ENCODE measurements around the gene GPC3.

The GPC3 gene

DNA sequence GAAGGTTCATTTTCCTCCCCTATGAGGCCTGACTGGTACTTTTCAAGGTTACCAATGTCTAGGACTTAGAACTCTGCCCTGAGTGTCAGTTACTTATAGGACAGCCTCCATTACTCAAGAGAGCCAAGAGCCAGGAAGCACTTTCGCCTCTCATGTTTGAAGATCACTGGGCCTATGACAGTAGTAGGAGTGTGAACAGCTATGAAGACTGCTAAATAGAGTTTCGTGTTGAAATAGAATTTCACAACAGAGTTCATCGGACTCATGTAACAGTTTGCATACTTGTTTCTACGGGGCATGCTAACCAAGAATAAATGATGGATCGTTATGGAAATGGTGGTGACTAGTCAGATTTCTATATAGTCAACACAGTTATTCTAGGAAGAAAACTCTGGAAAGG lies 472.3 kb downstream of the GPC3 start:
- no peaks in the 10 kb centered on the region for H3K36me3 Mint-ChIP-seq

DNA sequence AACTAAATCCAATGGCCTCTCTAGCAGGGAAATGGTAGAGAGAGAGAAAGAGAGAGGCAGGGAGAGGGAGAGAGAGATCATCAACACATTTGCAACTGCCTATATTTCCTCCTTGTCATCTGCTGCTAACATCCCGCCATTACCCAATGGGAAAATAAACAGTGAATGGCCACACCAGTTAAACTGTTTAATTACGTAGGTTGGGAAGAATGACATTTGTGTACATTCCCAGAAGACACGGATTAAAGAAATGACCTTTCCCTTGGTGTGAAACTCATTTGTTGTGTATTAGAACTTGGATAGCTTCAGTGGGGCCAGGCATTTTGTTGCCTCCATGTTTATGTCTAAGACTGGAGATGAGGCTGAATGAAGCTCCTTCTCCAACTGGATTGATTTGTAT lies 474.4 kb downstream of the GPC3 start:
- no peaks in the 10 kb centered on the region for H3K9me3 Mint-ChIP-seq (ENCODE audit: low read depth)
- H3K4me1 Mint-ChIP-seq (ENCODE audit: low read depth) = no peaks in the 10 kb centered on the region
- no peaks in the 10 kb centered on the region for H3K36me3 Mint-ChIP-seq
- H3K27me3 Mint-ChIP-seq = no peaks in the 10 kb centered on the region
- no peak overlapping the region for H3K27ac Mint-ChIP-seq
- no peak overlapping the region for H3K4me3 Mint-ChIP-seq

More for the DNA sequence above, 472.3 kb downstream of the GPC3 start:
- no peak overlapping the region for H3K4me3 Mint-ChIP-seq
- no peaks in the 10 kb centered on the region for H3K9me3 Mint-ChIP-seq (ENCODE audit: low read depth)
- no peaks in the 10 kb centered on the region for H3K4me1 Mint-ChIP-seq (ENCODE audit: low read depth)
- no peak overlapping the region for H3K27ac Mint-ChIP-seq
- no peaks in the 10 kb centered on the region for H3K27me3 Mint-ChIP-seq

DNA sequence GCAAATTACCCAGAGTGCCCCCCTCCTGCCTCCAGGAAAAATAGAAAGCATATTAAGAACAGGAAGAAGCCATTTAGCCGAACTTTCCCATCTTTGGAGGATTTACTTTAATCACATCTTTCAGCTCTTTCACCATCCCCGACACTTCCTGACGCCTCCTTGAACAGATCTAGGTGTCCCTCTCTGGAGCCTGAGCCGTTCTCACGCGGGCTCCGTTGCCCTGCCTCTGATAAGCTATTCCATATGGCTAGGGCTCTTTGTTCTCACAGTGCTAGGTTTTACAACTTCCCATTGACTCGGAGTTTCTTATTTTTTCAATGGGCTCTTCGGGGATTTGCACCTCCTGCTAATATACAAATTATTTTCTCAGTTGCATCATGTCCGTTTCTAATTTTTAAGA lies 488.0 kb downstream of the GPC3 start:
- H3K27me3 Mint-ChIP-seq = no peaks in the 10 kb centered on the region
- H3K4me3 Mint-ChIP-seq = no peak overlapping the region
- no peaks in the 10 kb centered on the region for H3K4me1 Mint-ChIP-seq (ENCODE audit: low read depth)
- H3K9me3 Mint-ChIP-seq (ENCODE audit: low read depth) = no peaks in the 10 kb centered on the region
- no peaks in the 10 kb centered on the region for H3K36me3 Mint-ChIP-seq
- H3K27ac Mint-ChIP-seq = no peak overlapping the region

DNA sequence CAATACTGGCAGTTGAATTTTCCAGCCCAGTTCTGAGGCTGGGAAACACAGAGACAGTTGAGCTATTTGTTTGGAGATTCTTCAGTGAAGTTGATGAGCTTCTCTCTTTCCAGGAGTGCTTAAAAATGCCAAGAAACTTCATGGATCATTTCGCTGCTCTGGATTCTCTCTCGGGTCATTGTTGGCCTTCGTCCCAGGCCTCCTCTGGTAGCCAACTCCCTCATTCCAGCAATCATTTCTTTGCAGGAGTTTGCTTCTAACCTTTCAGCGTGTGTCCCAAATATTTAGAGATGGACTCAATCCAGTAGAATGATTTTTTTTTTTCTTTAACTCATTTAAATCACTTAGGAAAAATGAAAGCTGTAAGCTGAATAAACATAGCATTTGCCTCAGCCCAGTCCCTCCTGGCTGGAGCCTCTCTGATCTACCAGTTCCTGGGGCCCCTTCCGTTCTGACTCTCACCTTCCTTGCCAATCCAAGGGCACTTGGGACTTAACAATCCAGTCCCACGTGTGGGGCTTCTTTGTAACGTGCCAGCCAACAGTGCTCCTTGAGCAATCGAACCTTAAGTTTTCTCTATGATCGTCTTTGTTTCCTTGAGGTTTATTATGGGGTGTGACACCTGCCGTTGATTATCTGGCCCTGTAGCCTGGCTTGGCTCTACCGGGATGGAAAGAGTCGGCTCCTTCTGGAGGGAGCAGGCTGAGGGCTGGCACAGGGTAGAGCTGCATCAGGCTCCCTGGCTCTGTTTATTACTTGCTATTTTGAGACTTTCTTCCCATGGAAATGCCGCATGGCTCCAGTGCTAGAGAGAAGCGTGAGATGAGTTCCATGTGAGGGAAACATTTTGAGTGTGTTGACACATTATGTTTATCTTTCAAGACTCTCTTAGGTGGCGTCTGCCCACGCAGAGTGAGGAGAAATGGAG lies 489.7 kb downstream of the GPC3 start:
- peaks cover 3% of the 10 kb centered on the region for H3K27me3 Mint-ChIP-seq
- no peaks in the 10 kb centered on the region for H3K36me3 Mint-ChIP-seq
- H3K4me3 Mint-ChIP-seq = no peak overlapping the region
- no peaks in the 10 kb centered on the region for H3K9me3 Mint-ChIP-seq (ENCODE audit: low read depth)
- H3K4me1 Mint-ChIP-seq (ENCODE audit: low read depth) = no peaks in the 10 kb centered on the region
- H3K27ac Mint-ChIP-seq = no peak overlapping the region

DNA sequence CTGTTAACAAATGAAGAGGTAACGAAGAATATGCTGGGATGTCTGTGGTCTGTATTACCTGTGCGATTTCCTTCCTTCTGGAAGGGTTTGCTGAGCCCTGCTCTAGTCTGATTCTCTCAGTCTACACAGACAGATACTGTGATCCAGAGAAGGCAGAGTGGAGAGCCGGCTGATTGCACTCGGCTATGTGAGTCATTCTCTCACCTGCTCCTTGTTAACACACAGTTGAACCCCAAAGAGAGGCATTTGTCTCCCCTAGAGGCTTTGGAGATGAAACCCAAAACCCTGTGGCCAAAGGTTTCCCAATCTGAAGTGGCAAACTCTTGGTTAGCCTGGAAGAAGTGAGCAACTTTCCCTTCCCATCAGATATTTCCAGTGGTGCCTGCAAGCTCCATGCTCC lies 492.0 kb downstream of the GPC3 start:
- H3K4me1 Mint-ChIP-seq (ENCODE audit: low read depth) = no peaks in the 10 kb centered on the region
- H3K4me3 Mint-ChIP-seq = no peak overlapping the region
- H3K27me3 Mint-ChIP-seq = peaks cover 3% of the 10 kb centered on the region
- no peaks in the 10 kb centered on the region for H3K9me3 Mint-ChIP-seq (ENCODE audit: low read depth)
- H3K36me3 Mint-ChIP-seq = no peaks in the 10 kb centered on the region
- H3K27ac Mint-ChIP-seq = no peak overlapping the region

DNA sequence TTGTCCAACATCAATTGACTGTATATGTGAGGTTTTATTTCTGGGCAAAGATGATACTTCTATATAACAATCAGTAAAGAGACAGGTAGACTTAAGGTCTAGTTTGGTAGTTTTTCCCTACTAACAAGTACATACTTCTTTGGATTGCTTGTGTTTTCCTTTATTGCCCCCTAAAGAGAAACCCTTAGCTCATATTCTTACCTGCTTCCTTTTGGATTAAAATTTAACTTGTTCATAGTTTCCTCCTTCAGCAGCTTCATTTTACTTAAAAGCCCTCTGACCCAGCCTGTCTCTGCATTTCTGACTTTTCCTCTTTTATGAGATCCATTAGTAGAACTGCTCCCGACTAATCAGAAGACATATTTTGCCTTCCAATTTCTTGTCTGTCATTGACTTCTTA lies 494.4 kb downstream of the GPC3 start:
- H3K27me3 Mint-ChIP-seq = peaks cover 3% of the 10 kb centered on the region
- H3K4me1 Mint-ChIP-seq (ENCODE audit: low read depth) = no peaks in the 10 kb centered on the region
- H3K4me3 Mint-ChIP-seq = no peak overlapping the region
- H3K27ac Mint-ChIP-seq = no peak overlapping the region
- H3K9me3 Mint-ChIP-seq (ENCODE audit: low read depth) = no peaks in the 10 kb centered on the region
- no peaks in the 10 kb centered on the region for H3K36me3 Mint-ChIP-seq

Data from activated naive CD8-positive, alpha-beta T cell (primary cell).